Cardiac septum (tissue), 1 donor: Measurements from ENCODE around the gene PHTF1. TPM values are rescaled to one million over a fixed set of nuclear protein-coding genes. Genes with fewer than 3 reads are reported as not detected.
"Not testable (repeated sequence)": the region's sequence is repeated elsewhere in the genome, so short reads cannot be mapped to it uniquely, and the experiment has no call there.

Source experiments
- DNase-seq: peaks from one replicate; pipeline ENCODE4 v3.0.0-alpha.2; 2020; ENCODE audit warnings: low spot score
- intact Hi-C: fragments of 100-400 bp; cut with DNase I; formaldehyde crosslinking; loops from one replicate; pipeline ENCODE4 v1.14.0; 2022
- total RNA-seq: library from RNA; stranded (reverse); fragmentation: NEBNext Ultra II Directional; extraction: Animal tissue kit (Norgen Biotek cat#: 25700); gene quantifications from one replicate; pipeline ENCODE4 v1.2.1, GENCODE V29; 2021
- donor health status: DM: no; HTN: no; CAD: no.

The PHTF1 gene
- total RNA-seq, 1 donor from 2014 or later = 15.0 TPM

DNA sequence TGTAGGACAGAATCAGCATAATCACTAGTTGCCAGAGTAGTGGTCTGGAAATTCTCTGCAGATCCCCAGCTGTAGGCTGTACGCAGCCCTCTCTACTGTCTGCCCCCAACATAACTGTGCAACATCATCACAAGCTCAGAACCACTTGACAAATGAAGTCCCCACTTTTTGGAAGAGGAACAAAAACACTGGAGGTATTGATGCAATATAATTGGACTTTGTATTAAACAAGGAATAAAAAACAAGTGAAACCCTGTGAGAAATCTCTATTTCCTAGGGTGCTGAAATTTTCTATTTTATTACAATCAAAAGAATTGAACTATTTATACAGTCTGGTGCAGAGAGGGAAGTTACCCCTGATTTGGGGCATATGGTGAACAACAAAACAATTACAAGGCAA is 15.2 kb downstream of the PHTF1 start:
- intact Hi-C loops = no loop called here

DNA sequence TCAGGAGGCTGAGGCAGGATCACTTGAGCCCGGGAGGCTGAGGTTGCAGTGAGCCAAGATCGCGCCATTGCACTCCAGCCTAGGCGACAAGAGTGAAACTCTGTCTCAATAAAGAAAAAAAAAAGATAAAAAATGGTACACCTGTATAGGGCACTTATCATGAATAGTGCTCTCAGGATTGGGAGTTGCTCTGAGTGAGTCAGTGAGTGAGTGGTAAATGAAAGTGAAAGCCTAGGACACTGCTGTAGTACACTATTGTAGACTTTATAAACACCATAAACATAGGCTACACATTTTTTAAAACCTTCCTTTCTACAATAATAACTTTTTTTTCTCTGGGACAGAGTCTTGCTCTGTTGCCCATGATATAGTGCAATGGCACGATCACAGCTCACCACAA is 16.8 kb downstream of the PHTF1 start:
- no peak for DNase-seq
- intact Hi-C loops = no loop called here

More for the DNA sequence above, 15.2 kb downstream of the PHTF1 start:
- DNase-seq = no peak

DNA sequence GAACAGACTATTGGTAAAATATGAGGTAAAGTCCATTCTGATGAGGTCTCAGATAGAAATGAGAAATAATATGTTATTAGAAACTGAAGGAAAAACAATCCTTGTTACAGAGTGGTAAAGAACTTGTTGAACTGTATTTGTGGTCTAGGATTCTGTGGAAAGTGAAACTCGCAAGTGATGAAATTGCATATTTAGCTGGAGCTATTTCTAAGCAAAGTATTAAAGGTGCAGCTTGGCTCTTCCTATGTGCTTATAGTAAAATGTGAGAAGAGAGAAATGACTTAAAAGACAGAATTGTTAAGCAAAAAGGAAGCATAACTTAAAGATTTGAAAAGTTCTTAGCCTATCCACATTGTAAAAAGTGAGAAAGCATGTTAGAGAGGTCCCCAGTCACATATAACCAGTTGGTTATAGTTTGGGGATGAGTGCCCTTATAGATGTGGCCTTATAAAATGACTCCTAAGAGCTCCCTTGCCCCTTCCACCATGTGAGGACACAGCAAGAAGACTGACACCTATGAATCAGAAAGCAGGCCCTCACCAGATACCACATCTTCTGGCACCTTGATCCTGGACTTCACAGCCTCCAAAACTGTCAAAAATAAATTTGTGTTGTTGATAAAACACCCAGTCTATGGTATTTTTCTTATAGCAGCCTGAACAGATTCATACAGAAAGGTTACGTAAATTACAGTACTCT is 24.8 kb downstream of the PHTF1 start:
- no peak for DNase-seq
- intact Hi-C loops = no loop called here

DNA sequence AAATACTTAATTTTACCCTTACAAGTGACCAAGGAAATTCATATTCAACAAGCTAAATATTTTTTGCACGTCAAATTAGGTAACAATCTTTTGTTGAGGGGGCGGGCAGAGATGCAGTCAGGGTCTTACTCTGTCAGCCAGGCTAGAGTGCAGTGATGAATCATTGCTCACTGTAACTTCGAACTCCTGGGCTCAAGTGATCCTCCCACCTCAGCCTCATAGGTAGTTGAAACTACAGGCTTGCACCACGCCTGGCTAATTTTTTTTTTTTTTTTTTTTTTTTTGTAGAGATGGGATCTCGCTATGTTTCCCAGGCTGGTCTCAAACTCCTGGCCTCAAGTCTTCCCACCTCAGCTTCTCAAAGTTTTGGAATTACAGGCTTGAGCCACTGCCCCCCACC is 26.5 kb downstream of the PHTF1 start:
- intact Hi-C loops = no loop called here
- no peak for DNase-seq

DNA sequence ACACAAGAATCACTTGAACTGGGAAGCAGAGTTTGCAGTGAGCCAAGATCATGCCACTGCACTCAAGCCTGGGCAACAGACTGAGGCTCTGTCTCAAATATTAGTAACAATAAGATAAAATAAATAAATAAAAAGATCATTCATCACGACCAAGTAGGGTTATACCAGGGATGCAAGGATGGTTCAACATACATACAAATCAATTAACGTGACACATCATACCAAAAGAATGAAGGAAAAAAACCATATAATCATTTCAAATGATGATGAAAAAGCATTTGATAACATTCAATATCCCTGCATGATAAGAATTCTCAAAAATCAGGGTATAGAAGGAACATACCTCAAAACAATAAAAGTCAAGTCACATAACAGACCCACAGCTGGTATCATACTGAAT is 38.3 kb downstream of the PHTF1 start:
- intact Hi-C loops = no loop called here
- no peak for DNase-seq

DNA sequence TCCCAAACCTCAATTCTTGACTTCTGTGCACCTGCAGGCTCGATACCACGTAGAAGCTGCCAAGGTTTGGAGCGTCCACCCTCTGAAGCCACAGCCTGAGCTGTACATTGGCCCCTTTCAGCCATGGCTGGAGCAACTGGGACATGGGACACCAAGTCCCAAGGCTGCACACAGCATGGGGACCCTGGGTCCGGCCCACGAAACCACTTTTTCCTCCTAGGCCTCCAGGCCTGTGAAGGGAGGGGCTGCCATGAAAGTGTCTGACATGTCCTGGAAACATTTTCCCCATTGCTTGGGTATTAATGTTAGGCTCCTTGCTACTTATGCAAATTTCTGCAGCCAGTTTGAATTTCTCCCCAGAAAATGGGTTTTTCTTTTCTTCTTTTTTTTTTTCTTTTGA is 40.7 kb downstream of the PHTF1 start:
- intact Hi-C loops = not testable (repeated sequence)

DNA sequence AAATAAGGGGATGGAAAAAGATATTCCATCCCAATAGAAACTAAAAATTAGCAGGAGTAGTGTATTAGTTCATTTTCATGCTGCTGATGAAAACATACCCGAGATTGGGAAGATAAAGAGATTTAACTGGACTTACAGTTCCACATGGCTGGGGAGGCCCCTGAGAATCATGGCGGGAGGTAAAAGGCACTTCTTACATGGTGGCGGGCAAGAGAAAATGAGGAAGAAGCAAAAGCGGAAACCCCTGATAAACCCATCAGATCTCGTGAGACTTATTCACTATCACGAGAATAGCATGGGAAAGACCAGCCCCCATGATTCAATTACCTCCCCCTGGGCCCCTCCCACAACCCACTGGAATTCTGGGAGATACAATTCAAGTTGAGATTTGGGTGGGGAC is 41.8 kb downstream of the PHTF1 start:
- intact Hi-C loops = not testable (repeated sequence)

More for the DNA sequence above, 40.7 kb downstream of the PHTF1 start:
- DNase-seq = not testable (repeated sequence)

DNA sequence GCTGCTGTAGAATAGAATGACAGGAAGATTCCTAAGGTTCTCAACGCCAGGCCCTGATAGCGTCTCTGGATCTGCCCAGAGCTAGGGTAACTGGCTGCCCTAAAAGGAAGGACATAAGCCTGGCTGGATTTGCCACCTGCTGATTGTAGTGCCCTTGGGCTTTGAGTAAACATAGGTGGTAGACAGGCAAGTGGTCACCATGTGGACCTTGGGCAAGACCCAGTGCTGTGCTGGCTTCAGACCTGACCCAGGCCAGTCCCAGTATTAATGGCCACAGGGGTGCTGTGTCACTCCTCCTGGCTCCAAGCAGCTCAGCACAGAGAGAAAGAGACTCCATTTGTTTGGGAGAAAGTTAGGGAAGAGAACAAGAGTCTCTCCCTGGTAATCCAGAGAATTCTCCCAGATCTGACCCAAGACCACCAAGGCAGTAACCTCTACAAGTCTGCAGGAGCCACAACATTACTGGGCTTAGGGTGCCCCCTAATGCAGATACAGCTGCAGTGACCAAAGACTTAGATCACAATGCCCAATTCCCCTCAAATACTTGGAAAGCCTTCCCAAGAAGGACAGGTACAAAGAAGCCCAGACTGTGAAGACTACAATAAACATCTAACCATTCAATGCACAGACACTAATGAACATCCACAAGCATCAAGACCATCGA is 44.5 kb downstream of the PHTF1 start:
- DNase-seq = no peak
- intact Hi-C loops = no loop called here

More for the DNA sequence above, 41.8 kb downstream of the PHTF1 start:
- DNase-seq = not testable (repeated sequence)

DNA sequence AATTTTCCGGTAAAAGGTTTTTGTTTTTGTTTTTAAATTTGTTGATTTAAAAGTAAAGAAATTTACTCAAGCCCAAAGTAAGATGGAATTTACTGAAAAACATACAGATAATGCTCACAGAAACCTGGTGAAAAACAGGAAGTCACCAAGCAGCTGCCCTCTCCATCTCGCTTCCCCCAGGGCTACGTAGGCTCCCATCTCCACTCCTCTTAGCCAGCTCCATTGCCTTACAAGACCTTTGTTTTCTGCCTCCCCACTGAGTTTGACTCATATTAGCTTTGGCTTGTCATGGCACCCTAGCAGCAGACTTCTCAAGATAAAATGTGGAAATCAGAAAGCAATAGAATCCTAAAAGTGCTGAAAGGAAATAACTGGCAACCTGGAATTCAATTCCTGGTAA is 57.9 kb downstream of the PHTF1 start:
- DNase-seq = no peak
- intact Hi-C loops = no loop called here

DNA sequence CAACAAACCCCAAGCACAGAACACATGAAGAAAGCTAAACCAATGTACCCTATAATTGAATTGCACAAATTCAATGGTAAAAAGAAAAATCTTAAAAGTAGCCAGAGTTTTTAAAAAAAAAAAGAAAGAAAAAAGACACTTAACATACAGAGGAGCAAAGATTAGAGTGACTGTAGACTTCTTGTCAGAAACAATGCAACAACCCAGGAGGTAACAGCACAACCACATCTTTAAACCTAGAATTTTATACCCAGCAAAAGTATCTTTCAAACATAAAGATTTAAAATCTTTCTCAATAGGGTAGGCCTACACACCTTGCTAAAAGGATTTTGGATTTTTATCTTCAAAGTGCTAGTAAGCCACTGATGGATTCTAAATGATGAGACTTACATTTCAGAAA is 64.4 kb downstream of the PHTF1 start:
- intact Hi-C loops = no loop called here
- no peak for DNase-seq

DNA sequence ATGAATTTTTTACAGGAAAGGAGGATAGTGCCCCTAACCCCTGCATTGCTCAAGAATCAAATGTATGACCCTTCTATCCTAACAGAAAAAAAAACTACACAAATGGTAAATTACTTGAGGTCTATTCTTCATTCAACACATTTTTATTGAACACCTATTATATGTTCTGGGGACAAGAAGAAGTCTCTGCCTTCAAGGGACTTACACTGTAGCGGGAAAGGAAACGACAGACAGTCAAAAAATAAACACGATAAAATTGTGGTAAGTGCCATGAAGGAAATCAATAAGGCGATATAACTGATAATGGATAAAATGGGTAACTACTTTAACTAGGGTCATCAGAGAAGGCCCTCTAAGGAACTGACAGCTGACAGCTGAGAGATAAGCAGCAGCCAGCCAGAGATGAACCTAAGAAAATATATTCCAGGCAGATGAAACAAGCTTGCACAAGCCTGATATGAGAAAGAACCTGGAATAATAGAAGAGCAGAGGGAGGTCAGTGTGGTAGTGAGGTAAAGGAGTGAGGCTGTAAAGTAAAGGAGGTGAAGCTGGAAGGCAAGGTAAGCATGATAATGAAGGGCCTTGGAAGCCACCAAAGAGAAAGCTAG is 66.4 kb downstream of the PHTF1 start:
- intact Hi-C loops = no loop called here

DNA sequence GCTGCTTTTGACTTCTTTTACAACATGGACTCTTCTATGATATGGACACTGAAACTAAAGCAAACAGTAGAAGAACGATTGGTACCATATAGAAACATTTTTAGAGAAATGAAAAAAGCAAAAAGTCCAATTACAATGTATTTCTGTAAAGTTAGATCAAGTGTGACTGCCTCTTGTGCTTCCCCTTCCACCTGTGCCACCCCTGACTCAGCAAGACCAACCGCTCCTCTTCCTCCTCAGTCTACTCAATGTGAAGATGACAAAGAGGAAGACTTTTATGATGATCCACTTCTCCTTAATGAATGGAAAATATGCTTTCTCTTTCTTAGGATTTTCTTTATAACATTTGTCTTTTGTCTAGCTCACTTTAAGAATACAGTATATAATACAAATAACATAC is 66.9 kb downstream of the PHTF1 start:
- no peak for DNase-seq
- intact Hi-C loops = no loop called here

More for the DNA sequence above, 66.4 kb downstream of the PHTF1 start:
- DNase-seq = no peak

DNA sequence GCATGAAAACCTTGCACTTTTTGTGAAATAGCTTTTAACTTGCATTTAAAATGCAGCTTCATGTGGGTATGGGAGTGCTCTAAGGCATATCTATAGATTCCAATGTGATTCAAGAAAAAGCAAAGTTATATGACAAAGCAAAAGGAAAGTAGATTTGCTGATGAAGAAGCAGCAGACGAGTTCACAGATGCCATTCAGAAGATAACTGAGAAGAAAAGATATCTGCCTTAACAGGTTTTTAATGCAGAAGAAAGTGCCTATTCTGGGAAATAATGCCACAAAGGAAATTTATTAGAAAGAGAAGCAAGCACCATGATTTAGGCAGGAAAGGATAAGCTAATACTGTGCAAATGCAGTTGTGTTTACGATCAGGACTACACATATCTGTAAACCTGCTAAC is 68.1 kb downstream of the PHTF1 start:
- no peak for DNase-seq
- intact Hi-C loops = no loop called here

DNA sequence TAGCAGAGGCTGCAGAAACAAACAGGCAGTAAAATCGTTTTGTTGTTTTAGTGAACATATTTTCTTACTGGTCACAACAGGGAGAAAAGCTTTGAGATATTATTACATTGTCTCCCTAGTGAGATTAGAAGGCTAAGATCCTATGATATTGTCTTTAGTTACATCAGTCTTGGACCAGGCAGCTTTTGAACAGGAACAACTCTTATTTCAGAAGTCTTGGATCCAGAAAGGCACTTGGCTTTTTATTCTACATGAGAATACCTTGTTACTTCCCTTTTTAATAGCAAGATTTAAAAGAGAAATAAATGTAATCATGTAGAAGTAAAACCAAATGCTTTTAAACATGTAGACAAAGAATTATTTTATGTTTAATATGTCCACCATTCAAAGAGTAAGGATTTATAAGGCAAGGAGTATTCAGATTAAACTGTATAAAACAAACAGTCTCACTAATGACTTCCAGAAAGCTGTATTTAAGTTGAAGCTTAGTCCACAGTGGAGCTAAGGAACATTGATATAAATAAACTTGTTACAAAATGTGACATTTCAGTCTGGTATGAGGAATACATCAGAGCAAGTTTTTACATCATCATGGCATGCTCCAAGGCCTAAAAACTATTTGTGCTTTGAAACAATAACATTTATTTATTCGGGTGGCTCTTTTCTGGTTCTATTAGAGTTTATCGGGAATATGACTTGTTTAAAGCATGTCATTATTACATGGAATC is 72.2 kb downstream of the PHTF1 start:
- intact Hi-C loops = no loop called here
- DNase-seq = no peak

DNA sequence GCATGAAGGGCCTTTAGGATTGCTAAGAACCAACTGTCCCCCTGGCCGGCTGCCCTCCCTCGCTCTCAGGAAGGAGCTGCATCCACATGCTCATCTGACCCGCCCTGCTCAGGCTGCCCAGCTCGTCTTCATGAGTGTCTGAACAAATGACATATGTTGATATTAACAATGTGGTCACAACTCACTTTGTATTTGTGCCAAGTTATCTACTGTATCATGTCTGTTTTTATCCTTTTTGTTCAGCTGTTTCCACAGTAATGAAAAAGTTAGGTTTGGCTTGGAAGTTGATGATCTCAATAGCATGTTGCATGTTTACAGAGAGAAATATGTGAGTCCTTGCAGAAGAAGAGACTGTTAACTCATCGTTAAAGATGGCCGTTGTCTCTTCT is 75.1 kb downstream of the PHTF1 start:
- intact Hi-C loops = no loop called here
- DNase-seq = no peak

DNA sequence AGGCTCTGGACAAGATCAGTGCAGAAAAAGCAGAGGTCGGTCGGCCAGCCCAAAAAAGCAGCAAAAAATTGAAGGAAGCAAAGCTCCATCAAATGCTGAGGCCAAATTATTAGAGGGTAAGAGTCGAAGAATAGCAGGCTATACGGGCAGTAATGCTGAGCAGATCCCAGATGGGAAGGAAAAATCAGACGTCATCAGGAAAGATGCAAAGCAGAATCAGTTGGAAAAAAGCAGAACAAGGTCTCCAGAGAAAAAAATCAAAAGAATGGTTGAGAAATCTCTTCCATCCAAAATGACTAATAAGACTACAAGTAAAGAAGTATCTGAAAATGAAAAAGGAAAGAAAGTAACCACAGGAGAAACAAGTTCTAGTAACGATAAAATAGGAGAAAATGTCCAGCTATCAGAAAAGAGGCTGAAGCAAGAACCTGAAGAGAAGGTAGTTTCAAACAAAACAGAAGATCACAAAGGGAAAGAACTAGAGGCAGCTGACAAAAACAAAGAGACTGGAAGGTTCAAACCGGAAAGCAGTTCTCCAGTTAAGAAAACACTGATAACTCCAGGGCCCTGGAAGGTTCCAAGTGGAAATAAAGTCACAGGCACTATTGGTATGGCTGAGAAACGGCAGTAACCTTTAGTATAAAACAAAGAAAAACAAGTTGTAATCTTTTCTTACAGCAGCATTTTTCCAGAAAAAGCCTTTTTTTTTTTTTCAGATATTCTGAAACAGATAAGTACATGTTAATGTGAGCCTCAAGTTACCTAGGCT is 75.7 kb downstream of the PHTF1 start:
- intact Hi-C loops = no loop called here
- DNase-seq = no peak

DNA sequence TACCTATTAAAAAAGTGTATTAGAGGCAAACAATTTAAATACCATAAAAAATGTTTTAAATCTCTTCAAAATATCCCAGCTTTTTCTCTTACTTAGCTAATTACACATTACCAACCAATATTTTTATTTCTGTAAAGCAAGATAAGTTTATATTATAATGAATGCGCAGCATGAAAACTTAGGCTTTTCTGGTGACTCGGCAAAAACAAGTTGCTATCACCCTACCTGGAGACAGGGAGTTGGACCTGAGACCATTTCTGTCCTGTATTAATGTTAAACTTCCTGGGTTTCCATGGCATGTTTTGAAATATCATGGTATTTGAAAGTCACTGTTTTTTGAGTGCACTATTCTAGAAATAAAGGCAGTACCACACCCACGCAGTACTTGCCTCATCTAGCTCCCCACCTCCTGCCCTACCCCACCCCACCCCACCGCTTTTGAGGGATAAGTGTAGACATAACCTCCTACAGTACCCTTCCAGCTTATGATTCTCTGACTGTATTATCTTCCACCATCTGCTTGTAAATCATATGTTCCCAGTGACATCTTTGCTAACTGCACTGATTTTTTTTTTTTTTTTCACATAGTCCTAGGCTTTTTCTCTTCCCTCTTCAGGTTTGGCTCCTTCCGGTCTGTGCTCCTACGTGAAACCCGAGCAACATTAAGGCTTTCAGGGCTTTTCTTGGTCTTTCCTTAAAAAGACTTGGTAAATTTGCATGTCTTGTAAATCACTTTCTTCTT is 77.5 kb downstream of the PHTF1 start:
- no peak for DNase-seq
- intact Hi-C loops = no loop called here

DNA sequence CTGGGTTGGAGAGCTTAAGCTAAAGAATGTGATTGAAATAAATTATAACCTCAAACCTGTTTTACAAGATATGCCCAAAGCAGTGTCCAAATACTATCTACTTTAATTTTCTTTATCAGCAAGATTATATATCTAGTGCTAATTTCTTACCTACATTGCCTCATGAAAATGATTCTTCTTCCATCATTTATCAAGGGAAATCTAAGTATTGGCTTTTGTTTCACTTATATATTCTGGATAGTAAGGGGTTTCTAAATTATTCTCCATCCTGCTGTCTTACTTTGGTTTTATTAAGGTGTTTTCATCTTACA is 81.2 kb downstream of the PHTF1 start:
- no peak for DNase-seq
- intact Hi-C loops = loop anchor here (5.0 to 10.0 kb wide), 2 partner anchors 223 to 286 kb away; partner anchors contain the start of gene MAGI3
